OCI-LY7 (cell line): ENCODE measurements around the gene CRYM.

ENCODE experiments used
- CTCF ChIP-seq: fragments of 200-600 bp; sonication (generic); conservative IDR thresholded peaks from 2 replicates; pipeline ENCODE4 v1.5.1; 2014; ENCODE audit warnings: mild to moderate bottlenecking, antibody characterized with exemption, low read length, moderate library complexity, mixed read lengths
- EZH2phosphoT487 ChIP-seq: fragments of 200-600 bp; sonication (generic); IDR thresholded peaks from 2 replicates; pipeline ENCODE4 v1.6.1; 2018; ENCODE audit warnings: low read depth, borderline replicate concordance, mild to moderate bottlenecking, mixed run types, antibody characterized with exemption, low read length, moderate library complexity, mixed read lengths

GRCh38 chr16:21211486-21211885, 66.6 kb downstream of the CRYM start, which contains the start of gene ZP2:
- TF ChIP-seq CTCF, result no peak
- TF ChIP-seq EZH2phosphoT487, result no peak
